DMS 273 (cell line): ENCODE results near the gene ACADS.

Experiments used
- DNase-seq: peaks from one replicate; lab custom pipeline; 2025; ENCODE audit not compliant: unreplicated experiment; lab: John Stamatoyannopoulos, UW

Gene ACADS

GRCh38 chr12:120754792-120755191 is 29.2 kb downstream of the ACADS start:
- no peak for DNase-seq

GRCh38 chr12:120755269-120755668 is 29.6 kb downstream of the ACADS start:
- no peak for DNase-seq

GRCh38 chr12:120757226-120757742 is 31.7 kb downstream of the ACADS start:
- DNase-seq: no peak

DNA sequence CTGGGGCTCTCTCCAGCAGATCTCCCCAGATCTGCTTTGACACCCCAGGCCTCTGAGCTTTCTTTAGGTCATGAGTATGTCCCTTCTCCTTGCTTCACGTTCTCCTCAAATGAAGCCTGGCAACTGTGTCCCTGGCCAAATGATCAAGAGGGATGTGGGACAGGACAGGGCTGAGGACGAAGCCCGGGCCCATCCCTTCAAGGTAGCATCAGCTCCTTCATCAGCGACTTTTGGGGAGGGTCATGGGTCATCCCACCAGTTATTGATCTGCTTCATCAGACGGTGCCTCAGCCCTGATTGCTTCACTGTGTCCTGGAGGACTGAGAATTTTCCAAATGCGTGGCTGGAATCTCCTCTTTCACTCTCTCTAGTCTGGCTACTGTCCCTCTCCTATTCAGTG is 32.3 kb downstream of the ACADS start:
- no peak for DNase-seq

GRCh38 chr12:120758798-120759590 is 33.4 kb downstream of the ACADS start:
- DNase-seq: no peak

DNA sequence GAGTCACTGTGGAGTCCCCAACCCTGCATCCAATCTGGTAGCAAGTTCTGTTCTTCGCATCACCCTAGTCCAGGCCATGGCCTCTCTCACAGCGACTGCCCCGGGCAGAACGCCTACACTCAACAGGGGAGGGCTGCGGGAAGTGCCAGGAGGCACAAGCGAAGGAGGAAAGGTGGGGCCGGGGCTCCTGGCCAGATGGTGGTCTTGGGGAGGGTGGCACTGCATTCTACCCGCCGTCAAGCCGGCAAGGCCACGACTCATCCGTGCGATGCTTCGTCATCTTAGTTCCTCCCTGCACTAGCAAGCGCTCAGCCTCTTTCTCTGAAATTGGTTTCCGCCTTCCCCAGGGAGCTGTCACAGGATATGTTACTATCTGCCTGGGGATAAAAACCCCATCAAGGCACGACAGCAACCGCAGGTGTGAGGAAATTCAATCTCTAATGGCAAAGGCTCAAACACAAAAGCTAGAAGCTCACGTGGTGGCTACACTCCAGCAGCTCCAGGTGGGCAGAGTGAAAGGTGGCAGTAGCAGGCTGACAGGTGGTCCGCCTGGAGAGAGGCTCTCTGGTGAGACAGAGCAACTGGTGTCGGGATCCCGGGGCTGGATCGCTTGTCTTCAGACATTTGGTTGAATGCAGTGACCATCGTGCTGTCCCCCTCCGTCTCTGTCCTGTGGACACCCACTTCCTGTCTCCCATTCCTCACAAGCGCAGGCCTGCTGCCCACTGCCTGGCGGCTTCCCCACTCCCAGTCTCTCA is 34.1 kb downstream of the ACADS start:
- DNase-seq: no peak

DNA sequence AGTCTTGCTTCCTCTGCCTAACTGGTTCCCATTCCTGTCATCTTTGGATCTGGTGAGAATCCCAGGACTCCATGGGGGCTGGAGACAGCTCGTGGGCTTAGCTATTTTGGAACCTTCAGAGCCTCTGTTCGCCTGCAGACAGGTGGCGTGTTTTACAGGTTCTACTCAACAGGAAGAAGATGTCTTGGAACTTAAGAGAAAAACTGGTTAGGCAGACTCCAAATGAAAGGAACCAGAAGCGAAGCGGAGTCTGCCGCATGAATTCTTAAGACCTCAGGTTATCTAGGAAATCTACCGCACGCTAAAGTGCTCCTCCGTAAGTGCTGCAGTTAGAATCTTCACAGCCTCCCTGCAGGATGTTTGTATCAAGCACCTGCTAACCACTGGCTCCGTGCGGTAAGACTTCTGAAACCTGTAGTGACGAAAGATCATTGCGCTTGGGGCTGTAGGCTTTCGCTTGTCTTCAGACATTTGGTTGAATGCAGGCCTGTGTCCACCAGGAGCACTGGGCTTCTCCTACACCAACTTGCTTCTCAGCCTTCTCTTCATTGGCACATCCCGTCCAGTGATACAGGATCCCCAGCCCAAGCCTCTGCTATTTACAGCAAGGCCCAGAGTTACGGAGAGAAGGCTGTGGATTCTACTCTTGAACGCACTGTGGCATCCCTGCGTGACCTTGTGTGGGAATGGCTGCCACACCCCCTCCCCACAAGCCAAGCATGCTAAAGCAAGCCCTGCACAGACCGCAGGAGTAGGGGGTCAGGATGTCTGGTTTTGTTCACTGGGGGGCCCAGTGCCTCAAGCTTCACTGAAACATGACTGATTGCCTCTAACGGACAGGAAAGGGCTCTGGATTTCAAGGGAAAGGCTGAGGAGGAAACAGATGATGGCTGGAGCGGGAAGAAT is 35.0 kb downstream of the ACADS start:
- DNase-seq: no peak

DNA sequence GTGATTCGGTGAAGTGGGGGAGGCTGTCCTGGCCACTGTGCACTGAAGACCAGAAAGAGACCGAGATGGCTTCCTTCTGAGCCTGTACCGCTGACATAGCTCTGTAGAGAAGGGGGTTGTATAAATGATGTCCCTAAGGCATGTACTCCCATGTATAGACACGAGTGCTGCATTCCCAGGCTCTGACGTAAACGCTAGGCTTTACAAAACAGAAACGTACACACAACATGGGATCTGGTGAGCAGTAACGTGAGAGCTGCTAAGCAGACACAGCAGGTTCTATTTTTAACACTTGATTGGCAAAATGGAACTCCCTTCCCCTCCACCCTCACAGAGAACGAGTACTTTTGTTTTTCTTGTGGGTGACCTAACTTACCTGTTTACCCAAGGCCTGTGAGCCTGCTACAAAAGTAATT is 35.9 kb downstream of the ACADS start:
- DNase-seq: no peak

DNA sequence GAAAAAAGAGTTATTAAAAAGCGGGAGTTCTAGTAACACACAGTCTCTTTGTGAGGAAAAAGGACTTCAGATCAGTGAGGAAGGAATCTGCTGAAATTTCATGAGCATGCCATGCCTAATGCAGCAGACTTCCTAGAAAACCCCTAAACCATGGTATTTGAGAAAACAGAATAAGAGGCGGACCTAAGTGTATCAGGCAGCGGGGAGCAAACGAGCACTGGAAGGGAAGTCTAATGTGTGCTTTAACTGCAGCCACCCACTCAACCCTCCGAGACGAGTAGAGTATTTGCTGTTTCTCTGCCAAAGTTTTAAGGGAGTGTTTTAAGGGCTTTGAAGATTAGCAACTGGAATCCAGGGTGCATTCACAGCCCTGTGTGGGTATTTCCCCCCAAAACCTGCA is 36.5 kb downstream of the ACADS start:
- DNase-seq: no peak

DNA sequence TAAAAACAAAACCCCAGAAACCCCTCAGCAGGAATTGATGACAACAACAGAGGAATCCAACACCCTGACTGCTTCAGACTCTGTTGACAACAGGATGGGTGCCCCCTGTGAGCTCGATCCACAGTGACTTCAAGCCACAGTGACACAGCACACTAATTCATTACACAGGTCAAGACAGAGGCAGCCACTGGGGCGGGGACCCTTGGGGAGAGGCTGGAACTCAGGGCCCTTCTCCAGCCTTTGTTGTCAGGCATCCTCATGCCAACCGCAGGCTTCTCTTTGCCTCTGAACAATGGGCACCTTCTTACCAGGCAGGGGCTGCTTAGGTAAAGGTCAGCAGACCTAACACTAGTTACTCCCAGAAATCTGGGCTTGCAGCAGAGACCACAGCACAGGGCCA is 37.6 kb downstream of the ACADS start:
- DNase-seq: no peak

DNA sequence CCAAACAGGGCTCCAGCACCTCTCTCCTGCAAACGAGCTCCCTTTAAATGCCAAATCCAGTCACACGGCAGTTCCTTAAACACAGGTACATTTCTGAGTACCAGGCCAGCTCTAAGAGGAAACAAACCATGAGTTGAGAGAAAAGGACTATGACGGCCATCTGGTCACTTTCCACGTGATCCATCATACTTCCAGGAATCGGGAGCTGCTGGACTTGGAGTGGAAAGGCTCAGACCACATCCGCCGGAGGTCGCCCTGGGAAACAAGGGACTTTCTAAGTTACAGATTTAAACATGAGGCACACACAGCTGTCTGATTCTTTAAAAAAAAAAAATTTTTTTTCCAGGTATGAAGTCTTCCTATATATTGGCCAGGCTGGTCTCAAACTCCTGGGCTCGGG is 39.2 kb downstream of the ACADS start:
- no peak for DNase-seq

DNA sequence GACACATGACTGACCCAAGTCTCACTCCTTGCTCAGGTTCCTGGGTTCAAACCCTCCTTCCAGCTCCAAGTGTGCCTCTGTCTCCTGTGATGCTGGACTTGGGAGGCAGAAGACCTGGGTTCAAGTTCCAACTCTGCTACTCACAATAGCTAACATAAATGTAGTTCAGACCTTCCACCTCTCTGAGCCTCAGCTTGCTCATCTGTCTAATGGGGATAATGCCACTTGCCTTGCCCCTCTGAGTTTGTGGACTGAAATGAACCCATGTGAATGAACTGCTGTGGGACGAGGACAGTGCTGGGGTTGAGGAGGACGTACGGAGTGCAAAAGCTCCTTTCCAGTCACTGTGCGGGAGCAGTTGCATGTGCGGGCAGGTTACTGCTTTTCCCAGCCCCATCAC is 40.9 kb downstream of the ACADS start:
- no peak for DNase-seq

- DNase-seq: no peak
Measured at GRCh38 chr12:120767071-120768024, 41.7 kb downstream of the ACADS start.

DNA sequence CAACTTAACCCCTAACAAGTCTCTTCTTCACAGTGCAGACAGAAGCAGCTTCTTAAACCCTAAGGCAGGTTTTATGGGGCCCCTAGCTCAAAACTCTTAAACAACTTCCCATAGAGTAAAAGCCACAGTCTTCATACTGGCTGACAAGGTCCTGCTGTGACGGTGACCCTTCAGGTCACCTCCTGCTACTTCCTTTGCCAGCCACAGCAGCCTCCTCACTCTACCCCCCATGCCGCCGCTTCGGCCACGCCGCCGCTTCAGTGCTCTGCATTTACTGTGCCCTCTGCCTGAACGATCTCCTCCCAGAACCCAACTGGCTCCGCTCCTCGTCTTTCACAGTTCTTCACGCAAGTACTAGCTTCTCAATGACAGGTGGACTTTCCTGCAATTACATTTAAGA is 45.5 kb downstream of the ACADS start:
- DNase-seq: no peak

- peak; percentile 6 for DNase-seq
Measured at GRCh38 chr12:120774169-120774916, 48.7 kb downstream of the ACADS start.

GRCh38 chr12:120775862-120776552 is 50.4 kb downstream of the ACADS start:
- DNase-seq: no peak

DNA sequence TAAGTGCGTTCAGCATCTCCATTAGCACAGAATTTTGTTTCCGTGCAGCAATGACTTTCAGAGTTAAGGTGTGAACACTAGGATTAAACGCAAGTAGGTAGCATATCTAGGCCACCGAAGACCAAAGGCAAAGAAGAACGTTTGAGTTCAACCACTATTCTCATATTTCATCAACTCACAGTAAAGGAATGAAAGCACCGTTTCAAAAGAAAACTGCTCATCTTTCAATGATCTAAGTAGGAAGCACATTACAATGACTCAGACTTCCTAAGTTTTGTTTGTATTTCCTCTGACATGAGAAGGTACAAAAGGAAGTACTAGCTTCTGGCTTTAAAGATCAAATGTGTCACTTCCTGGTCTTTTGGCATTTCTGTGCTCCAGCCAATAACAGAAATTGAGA is 57.6 kb downstream of the ACADS start:
- no peak for DNase-seq

- no peak for DNase-seq
Measured at GRCh38 chr12:120784804-120785203, 59.2 kb downstream of the ACADS start.

DNA sequence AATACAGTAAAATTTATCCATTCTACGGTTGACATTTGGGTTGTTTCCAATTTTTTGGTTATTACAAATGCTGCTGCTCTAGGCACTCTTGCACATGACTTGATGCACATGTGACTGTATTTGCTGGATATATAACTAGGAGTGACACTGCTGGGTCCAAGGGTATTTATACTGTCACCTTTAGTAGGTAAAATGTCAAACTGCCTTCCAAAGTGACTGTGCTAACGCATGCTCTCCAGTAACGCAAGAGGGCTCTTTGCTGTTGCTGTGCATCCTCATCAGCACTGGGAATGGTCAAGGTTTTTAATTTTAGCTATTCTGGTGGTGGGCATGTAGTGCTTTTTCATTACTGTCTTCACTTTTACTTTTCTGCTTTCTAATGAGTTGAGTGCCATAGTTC is 62.3 kb downstream of the ACADS start:
- no peak for DNase-seq
